HCT116 (cell line): ENCODE data around the gene NOSIP.

Experiments
- CTCF ChIP-seq, 3 experiments: fragments of 200-600 bp in 1 of 3; sonication (generic) in 1 of 3; IDR thresholded peaks in 2 of 3; conservative IDR thresholded peaks in 1 of 3; 2 replicates each; pipeline ENCODE4 v1.5.1; 2012 to 2017; ENCODE audit warnings: low read depth in 2 of 3, low read length in 2 of 3, antibody characterized with exemption in 1 of 3, borderline replicate concordance in 1 of 3, control low read depth in 1 of 3, mild to moderate bottlenecking in 1 of 3, mixed read lengths in 1 of 3, mixed run types in 1 of 3, moderate library complexity in 1 of 3; ENCODE audit not compliant: insufficient read depth in 1 of 3
- EZH2 ChIP-seq: fragments of 200-600 bp; sonication (generic); IDR thresholded peaks from 2 replicates; pipeline ENCODE4 v1.6.1; 2017; ENCODE audit warnings: antibody characterized with exemption, mixed run types
- EZH2phosphoT487 ChIP-seq: fragments of 200-600 bp; IDR thresholded peaks from 2 replicates; pipeline ENCODE4 v1.6.1; 2018; ENCODE audit warnings: antibody characterized with exemption, borderline replicate concordance
- FOSL1 ChIP-seq: IDR thresholded peaks from 2 replicates; pipeline ENCODE4 v1.6.1; 2012; ENCODE audit warnings: low read depth
- POLR2A ChIP-seq: IDR thresholded peaks from 2 replicates; pipeline ENCODE4 v1.7.0; 2011; ENCODE audit warnings: borderline replicate concordance; ENCODE audit not compliant: insufficient read depth, insufficient read length; ENCODE audit errors: extremely low read depth
- POLR2AphosphoS5 ChIP-seq: IDR thresholded peaks from 2 replicates; pipeline ENCODE4 v1.6.1; 2011; ENCODE audit warnings: mild to moderate bottlenecking, low read depth, low read length, moderate library complexity
- ZNF274 ChIP-seq: fragments of 200-500 bp; sonication (Bioruptor generic); IDR thresholded peaks from 2 replicates; pipeline ENCODE4 v1.6.1; 2014; ENCODE audit warnings: mild to moderate bottlenecking, low read depth, low read length, inconsistent platforms
- TF ChIP-seq, protein P1 (sequence below): IDR thresholded peaks from 2 replicates; pipeline ENCODE4 v1.6.1; 2012; ENCODE audit warnings: low read depth

DNA sequence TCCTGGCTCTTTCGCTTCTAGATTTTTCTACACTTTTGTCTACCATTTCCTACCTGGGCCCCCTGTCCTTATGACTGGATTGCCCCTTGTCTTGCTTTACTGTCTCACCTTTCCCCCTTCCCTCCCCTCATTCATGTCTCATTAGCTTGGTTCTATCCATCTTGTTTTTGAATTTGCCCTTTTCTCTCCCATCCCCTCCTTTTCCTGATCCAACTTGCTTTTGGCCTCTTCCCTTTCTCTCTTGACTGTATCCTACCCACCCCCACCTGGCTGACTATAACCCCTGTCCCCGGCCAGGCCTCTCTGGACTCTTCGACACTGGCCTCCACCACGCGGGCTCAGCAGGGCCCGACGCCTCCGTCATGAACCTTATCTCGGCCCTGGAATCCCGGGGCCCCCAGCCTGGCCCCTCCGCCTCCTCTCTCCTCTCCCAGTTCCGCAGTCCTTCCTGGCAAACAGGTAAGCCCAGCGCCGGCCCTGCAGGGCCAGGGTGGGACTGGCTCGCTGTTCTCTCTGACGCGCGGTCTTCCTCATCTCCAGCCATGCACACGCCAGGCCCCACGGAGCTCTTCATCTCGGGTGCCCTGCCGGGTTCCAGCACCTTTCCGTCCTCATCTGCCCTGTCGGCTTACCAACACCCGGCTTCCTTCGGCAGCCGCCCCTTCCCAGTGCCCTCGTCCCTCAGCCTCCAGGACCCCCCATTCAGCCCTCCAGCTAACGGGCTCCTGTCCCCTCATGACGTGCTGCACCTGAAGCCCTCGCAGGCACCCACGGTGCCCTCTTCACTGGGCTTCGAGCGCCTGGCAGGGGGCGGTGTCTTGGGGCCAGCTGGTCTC, 14.0 kb upstream of the NOSIP start:
- no peak for TF ChIP-seq POLR2A
- TF ChIP-seq, protein P1, sequence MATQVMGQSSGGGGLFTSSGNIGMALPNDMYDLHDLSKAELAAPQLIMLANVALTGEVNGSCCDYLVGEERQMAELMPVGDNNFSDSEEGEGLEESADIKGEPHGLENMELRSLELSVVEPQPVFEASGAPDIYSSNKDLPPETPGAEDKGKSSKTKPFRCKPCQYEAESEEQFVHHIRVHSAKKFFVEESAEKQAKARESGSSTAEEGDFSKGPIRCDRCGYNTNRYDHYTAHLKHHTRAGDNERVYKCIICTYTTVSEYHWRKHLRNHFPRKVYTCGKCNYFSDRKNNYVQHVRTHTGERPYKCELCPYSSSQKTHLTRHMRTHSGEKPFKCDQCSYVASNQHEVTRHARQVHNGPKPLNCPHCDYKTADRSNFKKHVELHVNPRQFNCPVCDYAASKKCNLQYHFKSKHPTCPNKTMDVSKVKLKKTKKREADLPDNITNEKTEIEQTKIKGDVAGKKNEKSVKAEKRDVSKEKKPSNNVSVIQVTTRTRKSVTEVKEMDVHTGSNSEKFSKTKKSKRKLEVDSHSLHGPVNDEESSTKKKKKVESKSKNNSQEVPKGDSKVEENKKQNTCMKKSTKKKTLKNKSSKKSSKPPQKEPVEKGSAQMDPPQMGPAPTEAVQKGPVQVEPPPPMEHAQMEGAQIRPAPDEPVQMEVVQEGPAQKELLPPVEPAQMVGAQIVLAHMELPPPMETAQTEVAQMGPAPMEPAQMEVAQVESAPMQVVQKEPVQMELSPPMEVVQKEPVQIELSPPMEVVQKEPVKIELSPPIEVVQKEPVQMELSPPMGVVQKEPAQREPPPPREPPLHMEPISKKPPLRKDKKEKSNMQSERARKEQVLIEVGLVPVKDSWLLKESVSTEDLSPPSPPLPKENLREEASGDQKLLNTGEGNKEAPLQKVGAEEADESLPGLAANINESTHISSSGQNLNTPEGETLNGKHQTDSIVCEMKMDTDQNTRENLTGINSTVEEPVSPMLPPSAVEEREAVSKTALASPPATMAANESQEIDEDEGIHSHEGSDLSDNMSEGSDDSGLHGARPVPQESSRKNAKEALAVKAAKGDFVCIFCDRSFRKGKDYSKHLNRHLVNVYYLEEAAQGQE = no peak
- TF ChIP-seq POLR2AphosphoS5 = no peak
- TF ChIP-seq CTCF (IDR thresholded peaks at IDR 0.05 in 2 of 3, conservative IDR thresholded peaks at IDR 0.05 in 1 of 3; ENCODE audit: borderline replicate concordance in 1 of 3, insufficient read depth in 1 of 3, low read depth in 2 of 3, low read length in 2 of 3) = no peak
- TF ChIP-seq ZNF274 = no peak
- no peak for TF ChIP-seq FOSL1
- TF ChIP-seq EZH2phosphoT487 = no peak
- TF ChIP-seq EZH2 = no peak
